Stromal cell of bone marrow (primary cell): ENCODE results near the gene PLXNA4.

Source experiments
- DNase-seq: peaks from one replicate; pipeline ENCODE4 v3.0.0-alpha.2; 2012; ENCODE audit warnings: low read depth

PLXNA4 gene

GRCh38 chr7:132312531-132313055 lies 263.7 kb downstream of the PLXNA4 start:
- no peak for DNase-seq

DNA sequence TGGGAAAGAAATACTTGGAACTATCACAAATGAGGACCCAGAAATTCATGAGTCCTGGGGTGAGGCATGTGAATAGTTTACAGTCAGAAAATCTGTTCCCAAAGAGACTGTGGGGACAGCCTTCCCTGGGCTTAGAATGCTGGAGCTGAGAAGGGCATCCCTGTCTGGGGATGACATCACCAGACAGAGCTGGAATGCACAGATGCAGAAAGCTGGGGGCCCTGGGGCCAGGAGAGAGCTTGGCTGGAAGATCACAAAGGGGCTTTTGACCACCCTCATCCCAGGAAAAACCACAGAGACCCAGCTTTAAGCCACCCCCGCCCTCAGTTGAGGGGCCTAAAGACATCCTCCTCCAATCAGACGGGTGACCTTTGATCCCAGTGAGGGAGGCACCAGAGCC lies 264.5 kb downstream of the PLXNA4 start:
- no peak for DNase-seq

DNA sequence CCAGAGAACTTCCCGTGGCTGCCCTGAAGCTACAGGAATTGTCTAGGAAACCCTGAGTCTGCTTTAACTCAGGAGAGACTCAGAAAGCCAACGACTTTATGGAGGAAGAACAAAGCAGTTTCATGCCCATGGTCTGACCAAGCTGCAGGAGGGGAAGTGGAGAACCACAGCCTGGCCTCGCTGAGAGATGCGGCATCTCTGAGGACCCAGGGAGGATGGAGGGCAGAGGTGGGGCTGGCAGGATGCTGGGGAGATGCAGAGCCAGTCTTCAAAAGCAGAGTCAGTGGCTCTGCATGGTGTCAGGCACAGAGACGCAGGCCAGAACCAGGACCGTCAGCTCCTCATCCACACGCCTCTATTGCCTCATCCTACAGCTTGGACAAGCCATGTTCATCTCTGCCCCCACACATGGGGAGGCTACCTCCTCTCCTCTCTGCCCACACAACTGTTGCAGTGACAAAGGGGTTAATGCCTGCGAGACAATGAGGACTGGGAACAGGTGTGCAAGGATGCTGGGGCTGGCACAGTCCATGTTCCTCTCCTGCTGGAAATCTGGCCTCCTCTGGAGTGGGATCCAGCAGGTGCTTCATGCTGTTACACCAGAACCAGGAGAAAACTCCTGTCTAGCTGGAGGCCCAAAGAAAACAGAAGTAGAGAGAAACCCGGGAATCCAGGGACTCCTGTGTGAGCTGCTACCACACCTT lies 267.0 kb downstream of the PLXNA4 start:
- DNase-seq = no peak

DNA sequence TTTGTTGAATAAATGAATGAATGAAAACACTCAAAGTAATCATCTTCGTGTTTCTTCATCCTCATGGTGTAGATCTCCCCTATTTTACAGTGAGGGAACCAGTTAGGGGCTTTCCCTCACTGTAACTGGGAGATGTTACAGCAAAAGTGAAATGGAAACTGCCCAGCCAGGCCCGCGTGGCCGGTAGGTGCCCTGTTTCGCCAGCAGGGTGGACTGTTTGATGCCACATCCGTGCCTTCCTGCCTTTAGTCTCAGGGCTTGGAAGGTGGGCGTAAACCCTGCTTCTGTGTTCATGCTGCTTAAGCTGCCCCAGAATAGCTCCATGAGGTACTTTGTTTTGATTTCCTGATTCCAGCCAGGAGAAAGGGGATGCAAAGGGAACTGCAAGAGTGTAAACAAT lies 268.8 kb downstream of the PLXNA4 start:
- DNase-seq = no peak

DNA sequence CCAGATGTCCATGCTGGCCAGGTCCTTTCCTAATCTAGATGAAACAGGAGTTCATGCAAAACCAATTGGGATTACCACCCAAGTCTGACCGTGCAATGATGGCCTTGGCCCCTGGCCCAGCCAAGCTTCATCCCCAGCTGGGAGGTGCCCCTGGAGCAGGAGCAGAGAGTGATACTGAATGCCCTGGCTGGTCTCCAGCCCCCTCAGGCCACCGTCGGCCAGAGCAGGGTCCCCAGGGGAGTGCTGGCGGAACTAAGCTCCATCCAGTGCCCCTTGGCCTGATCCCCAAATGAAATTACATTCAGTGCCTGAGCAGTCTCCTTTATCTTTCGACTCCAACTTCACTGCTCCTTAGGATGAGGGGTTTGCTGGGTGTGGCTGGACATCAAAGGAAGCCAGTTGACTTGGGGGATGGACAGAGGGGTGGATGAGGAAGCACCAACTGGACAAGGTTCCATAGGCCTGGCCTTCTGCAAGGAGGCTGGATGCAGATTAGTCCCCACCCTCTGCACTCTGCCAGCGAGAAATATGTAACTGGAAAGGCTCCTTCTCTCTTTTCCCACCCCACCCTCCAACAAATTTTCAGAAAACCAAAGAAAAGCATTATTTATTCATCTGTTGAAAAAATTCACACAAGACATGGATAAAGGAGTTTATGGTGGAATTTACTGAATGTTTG lies 275.5 kb downstream of the PLXNA4 start:
- DNase-seq = no peak

- DNase-seq = peak; percentile 32
Measured at GRCh38 chr7:132298790-132299189, 277.5 kb downstream of the PLXNA4 start.

- DNase-seq = no peak
Measured at GRCh38 chr7:132296820-132297219, 279.4 kb downstream of the PLXNA4 start.

DNA sequence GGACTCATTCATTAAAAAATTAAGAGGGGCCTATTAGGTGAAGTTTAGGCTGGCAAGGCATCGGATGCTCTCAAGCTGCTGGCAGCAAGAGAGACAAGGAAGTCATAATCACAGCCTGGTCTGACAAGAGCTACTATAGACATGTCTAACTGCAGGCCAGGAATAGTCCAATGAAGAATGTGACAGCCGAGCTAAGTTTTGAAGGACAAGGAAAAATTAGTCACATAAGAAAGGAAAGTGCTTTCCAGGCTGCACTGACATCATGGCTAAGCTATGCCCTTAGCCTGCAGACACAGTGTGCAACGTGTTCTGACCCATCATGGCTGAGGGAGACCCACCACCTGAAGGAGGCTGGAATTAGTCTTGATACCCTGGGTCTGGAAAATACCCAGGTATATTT lies 281.1 kb downstream of the PLXNA4 start:
- DNase-seq = no peak

DNA sequence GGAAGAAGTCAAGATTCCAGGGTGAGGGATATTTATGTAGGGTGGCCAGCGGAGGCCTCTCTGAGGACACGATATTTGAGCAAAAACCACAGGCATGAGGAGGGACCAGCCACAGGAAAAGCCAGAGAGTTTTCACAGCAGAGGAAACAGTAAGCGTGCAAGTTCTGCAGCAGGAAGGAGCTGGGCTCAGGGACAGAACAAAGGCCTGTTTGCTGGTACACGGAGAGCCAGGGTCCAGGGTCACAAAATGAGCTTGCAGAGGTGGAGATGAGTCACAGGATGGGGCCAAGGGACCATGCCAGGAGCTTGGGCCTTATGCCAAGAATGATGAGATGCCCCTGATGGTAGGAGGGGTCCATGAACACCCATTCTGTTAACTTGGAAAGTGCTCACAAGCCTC lies 283.5 kb downstream of the PLXNA4 start:
- DNase-seq = peak; percentile 12

DNA sequence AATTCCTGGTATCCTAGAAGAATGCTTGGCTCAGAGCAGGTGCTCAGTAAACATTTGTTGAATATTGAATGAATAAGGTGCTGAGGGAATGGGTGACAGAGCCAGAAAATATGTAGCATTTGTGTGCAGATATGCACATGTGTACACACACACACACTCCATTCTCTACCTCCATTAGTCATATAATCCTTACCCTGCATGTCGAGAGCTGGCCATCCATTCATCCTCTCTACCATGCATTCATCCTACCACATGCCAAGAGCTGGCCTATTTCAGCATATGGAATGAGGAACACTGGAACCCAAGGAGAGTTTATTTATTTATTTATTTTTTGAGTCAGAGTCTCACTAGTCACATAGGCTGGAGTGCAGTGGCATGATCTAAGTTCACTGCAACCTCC lies 284.8 kb downstream of the PLXNA4 start:
- DNase-seq = no peak

GRCh38 chr7:132290021-132290420 lies 286.2 kb downstream of the PLXNA4 start:
- no peak for DNase-seq

- DNase-seq = no peak
Measured at GRCh38 chr7:132286836-132287235, 289.4 kb downstream of the PLXNA4 start.

- no peak for DNase-seq
Measured at GRCh38 chr7:132280335-132280734, 295.9 kb downstream of the PLXNA4 start.

GRCh38 chr7:132279718-132280117 lies 296.6 kb downstream of the PLXNA4 start:
- no peak for DNase-seq

GRCh38 chr7:132276976-132277725 lies 299.1 kb downstream of the PLXNA4 start:
- DNase-seq = peak; percentile 20

DNA sequence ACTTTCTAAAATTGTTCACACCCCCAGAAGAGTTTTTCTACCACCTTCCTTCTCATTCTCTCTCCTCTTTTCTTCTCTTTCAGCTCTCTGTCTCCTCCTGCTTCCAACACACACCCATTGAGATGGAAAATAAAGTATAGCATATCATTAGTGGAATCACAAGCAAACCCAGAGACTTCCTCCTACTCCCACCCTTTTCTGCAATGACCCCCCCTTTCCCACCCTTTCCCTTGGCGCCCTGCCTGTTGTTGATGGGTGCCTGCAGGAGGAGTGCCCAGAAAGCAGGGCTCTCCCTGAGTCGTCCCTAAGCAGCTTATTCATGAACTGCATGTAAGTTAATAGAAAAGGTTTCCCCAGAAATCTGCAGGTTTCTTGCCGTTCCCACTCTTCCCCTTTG lies 300.0 kb downstream of the PLXNA4 start:
- DNase-seq = no peak

DNA sequence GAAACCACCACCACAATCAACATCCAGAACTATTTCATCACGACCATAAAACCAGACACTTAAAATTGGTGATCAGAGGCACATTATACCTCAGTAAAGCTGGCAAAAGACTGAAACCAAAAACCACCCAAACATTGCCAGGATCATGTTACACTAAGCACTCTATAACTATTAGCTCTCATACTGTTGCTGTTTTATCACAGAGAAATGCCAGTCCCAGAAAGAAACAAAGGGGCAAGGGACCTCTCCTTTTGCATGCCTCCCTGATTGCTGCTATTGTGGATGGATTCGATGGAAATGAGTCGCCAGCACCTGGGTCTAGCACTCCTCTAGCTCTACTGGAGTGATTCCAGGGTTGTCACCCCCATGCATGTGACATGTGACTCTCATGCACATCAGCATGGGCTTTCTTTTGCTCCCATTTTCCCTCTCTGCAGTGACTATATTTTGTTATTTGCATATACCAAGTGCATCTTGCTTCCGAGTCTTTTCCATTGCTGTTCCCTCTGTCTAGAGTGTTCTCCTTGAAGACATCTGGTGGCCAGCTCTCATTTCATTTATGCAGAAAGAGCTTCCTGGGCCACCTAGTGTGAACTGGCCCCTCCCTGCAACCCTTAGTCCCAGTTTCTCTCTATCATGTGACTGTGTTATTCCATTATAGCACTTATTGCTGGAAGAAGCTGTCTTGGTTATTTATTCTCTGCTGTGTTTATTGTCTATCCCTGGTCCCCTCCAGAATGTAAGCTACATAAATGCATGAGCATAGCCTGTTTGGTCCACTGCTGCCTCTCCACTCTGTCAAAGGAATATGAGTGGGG lies 300.6 kb downstream of the PLXNA4 start:
- no peak for DNase-seq

DNA sequence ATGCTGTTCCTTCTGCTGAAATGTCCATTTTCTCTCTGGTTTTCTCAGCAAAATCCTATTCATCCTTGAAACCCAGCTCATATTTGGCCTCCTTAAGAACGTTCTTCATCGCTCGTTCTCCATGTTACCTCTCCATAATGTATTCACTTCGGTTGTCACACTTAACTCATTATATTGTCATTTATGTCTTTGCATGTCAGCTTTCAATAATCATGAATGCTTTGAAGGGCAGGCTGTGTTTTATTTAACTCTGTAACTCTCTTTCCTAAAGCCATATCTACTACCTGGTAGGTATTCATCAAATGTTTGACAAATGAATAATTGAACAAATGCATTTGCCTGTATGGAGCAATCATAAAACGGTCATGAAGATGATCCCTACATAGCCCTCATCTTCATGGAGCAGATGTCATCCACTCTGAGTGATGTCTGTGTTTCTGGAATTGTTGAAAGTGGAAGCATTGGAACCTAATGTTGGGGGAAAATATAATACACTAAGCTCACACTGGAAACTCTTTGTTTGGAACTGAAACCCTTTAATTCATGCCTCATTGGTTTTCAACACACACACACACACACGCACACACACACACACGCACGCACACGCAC lies 303.4 kb downstream of the PLXNA4 start:
- DNase-seq = no peak

GRCh38 chr7:132270517-132270916 lies 305.8 kb downstream of the PLXNA4 start:
- DNase-seq = no peak

GRCh38 chr7:132269718-132270117 lies 306.6 kb downstream of the PLXNA4 start:
- no peak for DNase-seq

- no peak for DNase-seq
Measured at GRCh38 chr7:132263151-132263550, 313.1 kb downstream of the PLXNA4 start.

DNA sequence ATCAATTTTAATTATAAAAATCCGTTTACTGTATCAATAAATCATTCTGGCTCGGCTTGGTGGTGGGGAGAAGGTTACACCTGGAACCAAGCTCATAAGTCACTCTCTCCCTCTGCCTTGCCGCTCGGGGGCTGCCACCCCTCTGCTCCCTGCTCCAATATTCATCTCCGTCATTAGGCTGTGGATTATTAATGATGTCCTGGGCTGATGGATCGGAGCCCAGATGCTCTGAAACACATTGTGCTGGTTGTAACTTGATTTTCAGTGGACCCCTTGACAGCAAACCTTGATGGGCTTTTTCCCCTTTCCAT lies 314.2 kb downstream of the PLXNA4 start:
- DNase-seq = no peak
